HL-60 (cell line): ENCODE results near the gene CFAP221.

Experiments used
- CTCF ChIP-seq: IDR thresholded peaks from one replicate; pipeline ENCODE4 v1.5.1; 2011; ENCODE audit warnings: low read length, control low read depth, inconsistent platforms; ENCODE audit not compliant: insufficient read depth
- POLR2AphosphoS5 ChIP-seq: IDR thresholded peaks from 2 replicates; pipeline ENCODE4 v1.6.1; 2012; ENCODE audit warnings: low read depth
- REST ChIP-seq: IDR thresholded peaks from 2 replicates; pipeline ENCODE4 v1.6.1; 2012; ENCODE audit warnings: low read depth; ENCODE audit not compliant: insufficient replicate concordance
- SPI1 ChIP-seq: IDR thresholded peaks from 2 replicates; pipeline ENCODE4 v1.6.1; 2012; ENCODE audit warnings: low read depth, mild to moderate bottlenecking, borderline replicate concordance

DNA sequence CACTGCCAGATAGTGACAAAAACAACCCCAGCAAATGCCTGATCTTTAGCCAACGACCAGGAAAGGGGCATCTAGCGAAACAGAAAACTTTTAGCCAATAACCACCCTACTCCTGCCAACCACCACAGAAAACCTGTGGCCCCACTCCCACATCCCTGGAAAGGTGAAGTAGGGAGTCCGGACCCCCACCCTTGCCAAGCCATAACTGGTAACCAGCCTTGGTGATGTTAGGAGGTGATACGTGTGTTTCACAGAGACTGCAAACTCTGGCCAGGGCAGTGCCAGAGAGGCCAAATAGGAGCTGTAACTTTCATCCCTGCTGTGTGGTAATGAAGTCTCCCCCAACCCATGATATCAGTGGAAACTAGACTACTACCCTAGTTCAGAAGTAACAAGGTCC is 47.6 kb upstream of the CFAP221 start:
- TF ChIP-seq SPI1: no peak
- no peak for TF ChIP-seq CTCF
- no peak for TF ChIP-seq POLR2AphosphoS5
- no peak for TF ChIP-seq REST
